Measurements from ENCODE around the gene CAMSAP2.

DNA sequence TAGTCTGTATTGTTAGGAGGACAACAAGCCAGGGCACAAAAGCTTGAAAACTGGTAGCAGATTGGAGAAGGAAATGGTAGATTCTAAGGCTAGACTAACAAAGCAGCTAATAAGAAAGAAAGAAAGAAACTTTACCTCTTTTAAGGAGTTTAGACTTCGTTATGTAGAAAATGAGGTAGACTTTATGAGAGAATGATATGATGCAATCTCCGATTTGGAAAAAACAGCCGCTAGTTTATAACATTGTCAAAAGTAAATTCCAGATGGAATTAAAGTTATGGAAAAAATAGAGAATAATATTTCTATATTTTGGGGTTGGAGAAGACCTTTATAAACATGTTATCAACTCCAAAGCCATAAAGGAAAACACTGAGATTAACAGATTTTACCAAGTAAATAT, 67.0 kb downstream of the CAMSAP2 start:
- TF ChIP-seq, protein P1, sequence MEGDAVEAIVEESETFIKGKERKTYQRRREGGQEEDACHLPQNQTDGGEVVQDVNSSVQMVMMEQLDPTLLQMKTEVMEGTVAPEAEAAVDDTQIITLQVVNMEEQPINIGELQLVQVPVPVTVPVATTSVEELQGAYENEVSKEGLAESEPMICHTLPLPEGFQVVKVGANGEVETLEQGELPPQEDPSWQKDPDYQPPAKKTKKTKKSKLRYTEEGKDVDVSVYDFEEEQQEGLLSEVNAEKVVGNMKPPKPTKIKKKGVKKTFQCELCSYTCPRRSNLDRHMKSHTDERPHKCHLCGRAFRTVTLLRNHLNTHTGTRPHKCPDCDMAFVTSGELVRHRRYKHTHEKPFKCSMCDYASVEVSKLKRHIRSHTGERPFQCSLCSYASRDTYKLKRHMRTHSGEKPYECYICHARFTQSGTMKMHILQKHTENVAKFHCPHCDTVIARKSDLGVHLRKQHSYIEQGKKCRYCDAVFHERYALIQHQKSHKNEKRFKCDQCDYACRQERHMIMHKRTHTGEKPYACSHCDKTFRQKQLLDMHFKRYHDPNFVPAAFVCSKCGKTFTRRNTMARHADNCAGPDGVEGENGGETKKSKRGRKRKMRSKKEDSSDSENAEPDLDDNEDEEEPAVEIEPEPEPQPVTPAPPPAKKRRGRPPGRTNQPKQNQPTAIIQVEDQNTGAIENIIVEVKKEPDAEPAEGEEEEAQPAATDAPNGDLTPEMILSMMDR (IDR thresholded peaks at IDR 0.05): no peak
- TF ChIP-seq, protein P2, sequence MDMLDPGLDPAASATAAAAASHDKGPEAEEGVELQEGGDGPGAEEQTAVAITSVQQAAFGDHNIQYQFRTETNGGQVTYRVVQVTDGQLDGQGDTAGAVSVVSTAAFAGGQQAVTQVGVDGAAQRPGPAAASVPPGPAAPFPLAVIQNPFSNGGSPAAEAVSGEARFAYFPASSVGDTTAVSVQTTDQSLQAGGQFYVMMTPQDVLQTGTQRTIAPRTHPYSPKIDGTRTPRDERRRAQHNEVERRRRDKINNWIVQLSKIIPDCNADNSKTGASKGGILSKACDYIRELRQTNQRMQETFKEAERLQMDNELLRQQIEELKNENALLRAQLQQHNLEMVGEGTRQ (IDR thresholded peaks at IDR 0.05; ENCODE audit: borderline replicate concordance, low read depth, low read length): no peak
- TF ChIP-seq POLR2AphosphoS5 (IDR thresholded peaks at IDR 0.05; ENCODE audit: low read depth, low read length) (no peak), MXI1 (IDR thresholded peaks at IDR 0.05; ENCODE audit: low read depth, low read length) (no peak), EZH2phosphoT487 (IDR thresholded peaks at IDR 0.05; ENCODE audit: borderline replicate concordance, low read depth) (no peak)
